Measurements from ENCODE around the gene GPSM1.
"Not testable (repeated sequence)": the region's sequence is repeated elsewhere in the genome, so short reads cannot be mapped to it uniquely, and the experiment has no call there.

Gene GPSM1

GRCh38 chr9:136318111-136318775, 9.1 kb upstream of the GPSM1 start:
- DNase-seq (ENCODE audit: low spot score) = no peak

- DNase-seq (ENCODE audit: low spot score) = no peak
Observed at GRCh38 chr9:136318776-136319241, 8.5 kb upstream of the GPSM1 start.

- DNase-seq (ENCODE audit: low spot score) = not testable (repeated sequence)
Observed at GRCh38 chr9:136319244-136319643, 8.1 kb upstream of the GPSM1 start.

GRCh38 chr9:136319955-136320354, 7.4 kb upstream of the GPSM1 start:
- DNase-seq (ENCODE audit: low spot score) = not testable (repeated sequence)

- not testable (repeated sequence) for DNase-seq (ENCODE audit: low spot score)
Observed at GRCh38 chr9:136320972-136321371, 6.4 kb upstream of the GPSM1 start.

GRCh38 chr9:136321561-136321960, 5.8 kb upstream of the GPSM1 start:
- no peak for DNase-seq (ENCODE audit: low spot score)

- DNase-seq (ENCODE audit: low spot score) = no peak
Observed at GRCh38 chr9:136322756-136323330, 4.5 kb upstream of the GPSM1 start.

- no peak for DNase-seq (ENCODE audit: low spot score)
Observed at GRCh38 chr9:136323371-136323789, 4.0 kb upstream of the GPSM1 start.

GRCh38 chr9:136324501-136325300, 2.6 kb upstream of the GPSM1 start:
- no peak for DNase-seq (ENCODE audit: low spot score)

GRCh38 chr9:136325358-136325757, 2.0 kb upstream of the GPSM1 start:
- DNase-seq (ENCODE audit: low spot score) = no peak

GRCh38 chr9:136326061-136326760, 1.1 kb upstream of the GPSM1 start:
- no peak for DNase-seq (ENCODE audit: low spot score)

- DNase-seq (ENCODE audit: low spot score) = no peak
Observed at GRCh38 chr9:136326761-136327303, 507 bp upstream of the GPSM1 start.

GRCh38 chr9:136328011-136328621, 777 bp downstream of the GPSM1 start:
- DNase-seq (ENCODE audit: low spot score) = no peak

- no peak for DNase-seq (ENCODE audit: low spot score)
Observed at GRCh38 chr9:136328622-136329041, 1.3 kb downstream of the GPSM1 start.

GRCh38 chr9:136329211-136329627, 1.9 kb downstream of the GPSM1 start:
- no peak for DNase-seq (ENCODE audit: low spot score)

- DNase-seq (ENCODE audit: low spot score) = no peak
Observed at GRCh38 chr9:136329636-136330405, 2.5 kb downstream of the GPSM1 start.

GRCh38 chr9:136330406-136330990, 3.2 kb downstream of the GPSM1 start:
- no peak for DNase-seq (ENCODE audit: low spot score)

GRCh38 chr9:136331030-136331429, 3.7 kb downstream of the GPSM1 start:
- no peak for DNase-seq (ENCODE audit: low spot score)

GRCh38 chr9:136331556-136332481, 4.5 kb downstream of the GPSM1 start:
- no peak for DNase-seq (ENCODE audit: low spot score)

All from kidney capillary endothelial cell (primary cell).